H9 (cell line): Measurements from ENCODE around the gene RND3. TPM values are rescaled to one million over a fixed set of nuclear protein-coding genes. Genes with fewer than 3 reads are reported as not detected.

ENCODE experiments used
- DNase-seq: peaks from one replicate; pipeline ENCODE4 v3.0.0-alpha.2; 2017
- H2AFZ ChIP-seq: one replicate; pipeline ENCODE4 v1.6.1; 2013; ENCODE audit warnings: mild to moderate bottlenecking, low read length, control low read depth, moderate library complexity
- H2AK5ac ChIP-seq: 2 replicates; pipeline ENCODE4 v1.6.1; 2013; ENCODE audit warnings: low read length, control low read depth, mixed read lengths; ENCODE audit not compliant: insufficient read length
- H2BK120ac ChIP-seq: one replicate; pipeline ENCODE4 v1.6.1; 2013; ENCODE audit warnings: low read depth, mild to moderate bottlenecking, low read length, control low read depth, inconsistent platforms; ENCODE audit not compliant: poor library complexity, severe bottlenecking
- H2BK12ac ChIP-seq: 2 replicates; pipeline ENCODE4 v1.6.1; 2013; ENCODE audit warnings: low read length, control low read depth, mixed read lengths, low read depth; ENCODE audit not compliant: insufficient read length
- H2BK15ac ChIP-seq: 2 replicates; pipeline ENCODE4 v1.6.1; 2013; ENCODE audit warnings: low read depth, low read length, control low read depth
- H2BK20ac ChIP-seq: one replicate; pipeline ENCODE4 v1.6.1; 2013; ENCODE audit warnings: low read depth, mild to moderate bottlenecking, low read length, control low read depth, inconsistent platforms; ENCODE audit not compliant: poor library complexity, severe bottlenecking
- H2BK5ac ChIP-seq: 2 replicates; pipeline ENCODE4 v1.6.1; 2013; ENCODE audit warnings: low read length, control low read depth, mixed read lengths; ENCODE audit not compliant: insufficient read length
- H3K14ac ChIP-seq: 2 replicates; pipeline ENCODE4 v1.6.1; 2013; ENCODE audit warnings: low read length, control low read depth; ENCODE audit not compliant: insufficient read depth
- H3K18ac ChIP-seq: 2 replicates; pipeline ENCODE4 v1.6.1; 2013; ENCODE audit warnings: low read depth, mild to moderate bottlenecking, mixed read lengths, low read length, control low read depth; ENCODE audit not compliant: insufficient read length
- H3K23ac ChIP-seq: 2 replicates; pipeline ENCODE4 v1.6.1; 2013; ENCODE audit warnings: low read length, control low read depth, mixed read lengths, low read depth; ENCODE audit not compliant: insufficient read length
- H3K23me2 ChIP-seq: 2 replicates; pipeline ENCODE4 v1.6.1; 2013; ENCODE audit warnings: low read depth, mild to moderate bottlenecking, mixed read lengths, low read length, control low read depth; ENCODE audit not compliant: insufficient read length, poor library complexity, severe bottlenecking
- H3K27ac ChIP-seq: 2 replicates; pipeline ENCODE4 v1.5.1; 2013; ENCODE audit warnings: low read length, control low read depth, mixed read lengths, low read depth; ENCODE audit not compliant: insufficient read length
- H3K27me3 ChIP-seq: 2 replicates; pipeline ENCODE4 v1.6.1; 2013; ENCODE audit warnings: low read length, control low read depth, inconsistent platforms; ENCODE audit not compliant: insufficient read depth
- H3K4ac ChIP-seq: 2 replicates; pipeline ENCODE4 v1.6.1; 2013; ENCODE audit warnings: low read depth, mild to moderate bottlenecking, control low read depth, inconsistent platforms, low read length, moderate library complexity
- H3K4me1 ChIP-seq: 2 replicates; pipeline ENCODE4 v1.6.1; 2013; ENCODE audit warnings: low read length, control low read depth, inconsistent platforms; ENCODE audit not compliant: insufficient read depth
- H3K4me2 ChIP-seq: 2 replicates; pipeline ENCODE4 v1.6.1; 2013; ENCODE audit warnings: low read length, control low read depth, mixed read lengths; ENCODE audit not compliant: insufficient read length, insufficient read depth
- H3K56ac ChIP-seq: 2 replicates; pipeline ENCODE4 v1.6.1; 2013; ENCODE audit warnings: low read depth, mild to moderate bottlenecking, mixed read lengths, low read length, control low read depth; ENCODE audit not compliant: insufficient read length
- H3K79me1 ChIP-seq: 2 replicates; pipeline ENCODE4 v1.6.1; 2013; ENCODE audit warnings: low read depth, mild to moderate bottlenecking, moderate library complexity, low read length, control low read depth, inconsistent platforms; ENCODE audit not compliant: insufficient read depth, poor library complexity, severe bottlenecking
- H3K79me2 ChIP-seq: 2 replicates; pipeline ENCODE4 v1.6.1; 2013; ENCODE audit warnings: low read length, control low read depth, inconsistent platforms; ENCODE audit not compliant: insufficient read depth
- H3K9ac ChIP-seq: 2 replicates; pipeline ENCODE4 v1.6.1; 2013; ENCODE audit warnings: low read length, control low read depth, mixed read lengths; ENCODE audit not compliant: insufficient read length; ENCODE audit errors: extremely low read depth
- H3K9me3 ChIP-seq: one replicate; pipeline ENCODE4 v1.6.1; 2013; ENCODE audit warnings: low read depth, low read length, inconsistent platforms; ENCODE audit not compliant: control insufficient read depth
- H3T11ph ChIP-seq: one replicate; pipeline ENCODE4 v1.6.1; 2013; ENCODE audit warnings: mild to moderate bottlenecking, low read length, control low read depth, inconsistent platforms
- H4K20me1 ChIP-seq: one replicate; pipeline ENCODE4 v1.6.1; 2013; ENCODE audit not compliant: control insufficient read depth, insufficient read length, insufficient read depth
- H4K5ac ChIP-seq: 2 replicates; pipeline ENCODE4 v1.6.1; 2013; ENCODE audit warnings: low read depth, mild to moderate bottlenecking, mixed read lengths, low read length, control low read depth; ENCODE audit not compliant: insufficient read length
- H4K8ac ChIP-seq: replicated peaks from 2 replicates; pipeline ENCODE4 v1.6.1; 2013; ENCODE audit warnings: low read length, control low read depth, mixed read lengths, low read depth; ENCODE audit not compliant: insufficient read length
- H4K91ac ChIP-seq: 2 replicates; pipeline ENCODE4 v1.6.1; 2013; ENCODE audit warnings: low read depth, mild to moderate bottlenecking, moderate library complexity, mixed read lengths, low read length, control low read depth; ENCODE audit not compliant: insufficient read length
- H3K27ac Mint-ChIP-seq, 3 experiments: 2 replicates in 2 of 3; 3 replicates in 1 of 3; pipeline ENCODE4 v1.8.0; 2020 to 2021; ENCODE audit warnings: mixed read lengths in 3 of 3, mild to moderate bottlenecking in 1 of 3, moderate library complexity in 1 of 3
- H3K27me3 Mint-ChIP-seq: 2 replicates; pipeline ENCODE4 v1.8.0; 2021; ENCODE audit warnings: low read depth, mild to moderate bottlenecking, moderate library complexity, mixed read lengths
- H3K36me3 Mint-ChIP-seq, 3 experiments: 2 replicates in 2 of 3; 3 replicates in 1 of 3; pipeline ENCODE4 v1.8.0; 2020 to 2021; ENCODE audit warnings: low read depth in 3 of 3, mixed read lengths in 3 of 3; ENCODE audit not compliant: insufficient read depth in 1 of 3
- H3K4me1 Mint-ChIP-seq, 2 experiments: 2 replicates each; pipeline ENCODE4 v1.8.0; 2020; ENCODE audit warnings: mixed read lengths in 2 of 2
- H3K4me3 Mint-ChIP-seq, 2 experiments: 2 replicates in 1 of 2; 3 replicates in 1 of 2; pipeline ENCODE4 v1.8.0; 2020 to 2021; ENCODE audit warnings: mild to moderate bottlenecking in 2 of 2, mixed read lengths in 2 of 2, moderate library complexity in 1 of 2
- H3K9me3 Mint-ChIP-seq, 2 experiments: 2 replicates in 1 of 2; 3 replicates in 1 of 2; pipeline ENCODE4 v1.8.0; 2020; ENCODE audit warnings: mild to moderate bottlenecking in 2 of 2, mixed read lengths in 2 of 2, moderate library complexity in 1 of 2
- WGBS: extraction: QIAGEN DNeasy Blood & Tissue Kit; methylation state at CpG from one replicate; pipeline ENCODE4 v1.1.7; 2013; ENCODE audit warnings: missing lambda C conversion rate, low lambda C conversion rate, mixed read lengths; ENCODE audit not compliant: insufficient read length; ENCODE audit errors: extremely low coverage; 5-methylcytosine and 5-hydroxymethylcytosine counted together
- total RNA-seq: library from RNA; stranded (reverse); gene quantifications from 2 replicates; pipeline ENCODE4 v1.2.1, GENCODE V29; 2021
- TF ChIP-seq, protein P1 (sequence below): fragments of 200-600 bp; sonication (generic); conservative IDR thresholded peaks from 3 replicates; pipeline ENCODE4 v1.8.0; 2021; ENCODE audit warnings: antibody characterized with exemption, mild to moderate bottlenecking

Gene RND3
- total RNA-seq, 1 experiment from 2014 or later: 62.6 TPM

DNA sequence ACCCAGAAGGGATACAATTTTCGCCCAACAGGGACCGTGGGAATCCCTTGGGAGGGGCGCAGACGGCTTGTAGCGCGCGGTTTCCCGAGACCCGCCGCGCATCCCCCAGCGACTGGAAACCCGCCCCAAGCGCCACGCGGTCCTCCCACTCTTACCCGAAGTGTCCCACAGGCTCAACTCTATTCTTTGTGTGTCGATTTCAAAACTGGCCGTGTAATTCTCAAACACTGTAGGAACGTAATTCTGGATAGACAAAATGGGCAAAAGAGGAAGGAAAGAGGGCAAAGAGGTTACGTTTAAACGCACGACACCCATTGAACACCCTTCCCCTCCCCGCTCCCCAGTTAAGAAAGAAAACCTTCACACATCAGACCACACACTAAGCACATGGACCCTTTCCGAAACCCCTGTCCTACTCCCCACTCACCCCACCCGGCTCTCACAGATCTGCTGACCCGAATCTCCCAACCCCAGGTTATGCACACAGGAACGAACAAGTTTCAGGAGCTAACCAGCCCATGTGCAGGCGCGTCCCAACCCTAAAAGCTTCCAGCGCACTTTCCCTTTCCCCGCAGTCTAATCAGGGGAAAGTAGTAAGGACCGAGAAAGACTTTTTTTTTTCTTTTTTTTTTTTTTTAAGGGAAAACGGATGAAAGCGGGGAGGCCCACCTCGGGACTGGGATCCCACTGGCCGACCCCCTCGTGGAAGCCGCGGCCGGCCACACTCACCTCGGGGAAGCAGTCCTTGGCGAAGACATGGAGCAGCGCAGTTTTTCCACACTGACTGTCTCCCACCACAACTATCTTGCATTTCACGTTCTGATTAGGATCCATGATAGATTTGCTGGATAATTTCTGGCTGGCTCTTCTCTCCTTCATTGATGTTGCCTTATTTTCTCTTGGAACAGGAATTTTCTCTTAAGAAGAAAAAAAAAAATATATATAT lies 655 bp downstream of the RND3 start:
- Histone ChIP-seq H3K27ac (no peak overlapping the region), H3K79me2 (peaks cover 45% of the 10 kb centered on the region)
- no CpG with 5 or more reads among the region's 45 CpGs for WGBS

More for the DNA sequence above, 655 bp downstream of the RND3 start:
- Histone ChIP-seq H2BK20ac (no peak overlapping the region), H3K9ac (peak overlapping the region; percentile 93), H3K4ac (no peak overlapping the region), H2BK15ac (no peak overlapping the region), H2BK5ac (no peak overlapping the region), H4K8ac (no peak overlapping the region), H3K23me2 (peaks cover 8% of the 10 kb centered on the region), H3K9me3 (no peaks in the 10 kb centered on the region), H4K91ac (no peak overlapping the region), H4K20me1 (no peaks in the 10 kb centered on the region), H2AK5ac (no peak overlapping the region), H3K56ac (no peak overlapping the region), H3K4me2 (peak overlapping the region; percentile 94), H3K4me1 (peaks cover 14% of the 10 kb centered on the region), H3K27me3 (no peaks in the 10 kb centered on the region), H3T11ph (no peak overlapping the region), H2BK12ac (no peak overlapping the region), H3K23ac (no peak overlapping the region), H3K14ac (peak overlapping the region; percentile 79), H2BK120ac (no peak overlapping the region), H3K79me1 (peaks cover 5% of the 10 kb centered on the region), H2AFZ (no peak overlapping the region), H3K18ac (peak overlapping the region; percentile 12), H4K5ac (no peak overlapping the region)
- Mint-ChIP-seq H3K4me1 (peaks cover 28 to 33% of the 10 kb centered on the region in 2 experiments), H3K27me3 (no peaks in the 10 kb centered on the region; the same call in 1 of the 2 replicates), H3K9me3 (peaks cover 0 to 6% of the 10 kb centered on the region in 2 experiments; a peak in 3 of 5 replicates), H3K36me3 (peaks cover 0 to 32% (median 22%) of the 10 kb centered on the region in 3 experiments; a peak in 5 of 7 replicates), H3K4me3 (peak overlapping the region; percentile 93 to 99), H3K27ac (peak overlapping the region; percentile 73 to 96 (median 93); a peak in 6 of 7 replicates)
- peak; percentile 33 for DNase-seq
- TF ChIP-seq, protein P1, sequence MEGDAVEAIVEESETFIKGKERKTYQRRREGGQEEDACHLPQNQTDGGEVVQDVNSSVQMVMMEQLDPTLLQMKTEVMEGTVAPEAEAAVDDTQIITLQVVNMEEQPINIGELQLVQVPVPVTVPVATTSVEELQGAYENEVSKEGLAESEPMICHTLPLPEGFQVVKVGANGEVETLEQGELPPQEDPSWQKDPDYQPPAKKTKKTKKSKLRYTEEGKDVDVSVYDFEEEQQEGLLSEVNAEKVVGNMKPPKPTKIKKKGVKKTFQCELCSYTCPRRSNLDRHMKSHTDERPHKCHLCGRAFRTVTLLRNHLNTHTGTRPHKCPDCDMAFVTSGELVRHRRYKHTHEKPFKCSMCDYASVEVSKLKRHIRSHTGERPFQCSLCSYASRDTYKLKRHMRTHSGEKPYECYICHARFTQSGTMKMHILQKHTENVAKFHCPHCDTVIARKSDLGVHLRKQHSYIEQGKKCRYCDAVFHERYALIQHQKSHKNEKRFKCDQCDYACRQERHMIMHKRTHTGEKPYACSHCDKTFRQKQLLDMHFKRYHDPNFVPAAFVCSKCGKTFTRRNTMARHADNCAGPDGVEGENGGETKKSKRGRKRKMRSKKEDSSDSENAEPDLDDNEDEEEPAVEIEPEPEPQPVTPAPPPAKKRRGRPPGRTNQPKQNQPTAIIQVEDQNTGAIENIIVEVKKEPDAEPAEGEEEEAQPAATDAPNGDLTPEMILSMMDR: no peak
